ENCODE data around the gene RUFY3. TPM values are rescaled to one million over a fixed set of nuclear protein-coding genes. Genes with fewer than 3 reads are reported as not detected.
"Not testable (repeated sequence)": the region's sequence is repeated elsewhere in the genome, so short reads cannot be mapped to it uniquely, and the experiment has no call there.

RUFY3 gene
- polyA plus RNA-seq (ENCODE audit: insufficient read length in 4 of 4), result 100 to 1,000 TPM in 2 of 4 donors, 10 to 100 TPM in 2; 78.0 to 198 (median 137) TPM

GRCh38 chr4:70721747-70722146, at the start of gene RUFY3:
Gene RUFY3 (plus strand): TSS chr4:70721964. CDS start chr4:70722574, 610 bp downstream.
- no peak for DNase-seq (ENCODE audit: low read depth in 4 of 4, low spot score in 2 of 4)

- no peak for DNase-seq (ENCODE audit: low read depth in 4 of 4, low spot score in 2 of 4)
These were observed 47.6 kb upstream of the RUFY3 start for GRCh38 chr4:70674191-70674590.

GRCh38 chr4:70674731-70675130, 47.0 kb upstream of the RUFY3 start:
- no peak for DNase-seq (ENCODE audit: low read depth in 4 of 4, low spot score in 2 of 4)

- no peak for DNase-seq (ENCODE audit: low read depth in 4 of 4, low spot score in 2 of 4)
These were observed 45.1 kb upstream of the RUFY3 start for GRCh38 chr4:70676554-70677090.

- no peak for DNase-seq (ENCODE audit: low read depth in 4 of 4, low spot score in 2 of 4)
These were observed 43.3 kb upstream of the RUFY3 start for GRCh38 chr4:70678383-70678999.

GRCh38 chr4:70680934-70681333, 40.8 kb upstream of the RUFY3 start:
- DNase-seq (ENCODE audit: low read depth in 4 of 4, low spot score in 2 of 4), result peak; percentile 17 to 48 (median 38)

GRCh38 chr4:70681704-70682103, 40.1 kb upstream of the RUFY3 start:
- DNase-seq (ENCODE audit: low read depth in 4 of 4, low spot score in 2 of 4), result no peak

- DNase-seq (ENCODE audit: low read depth in 4 of 4, low spot score in 2 of 4), result not testable (repeated sequence)
These were observed 39.6 kb upstream of the RUFY3 start for GRCh38 chr4:70682142-70682541.

- no peak for DNase-seq (ENCODE audit: low read depth in 4 of 4, low spot score in 2 of 4)
These were observed 34.4 kb upstream of the RUFY3 start for GRCh38 chr4:70687392-70687791.

GRCh38 chr4:70687821-70688794, 33.7 kb upstream of the RUFY3 start, which contains the start of gene UTP3:
Gene UTP3 (plus strand): TSS chr4:70688532. CDS start chr4:70688678, 146 bp downstream.
- peak; percentile 94 to 99 (median 98) for DNase-seq (ENCODE audit: low read depth in 4 of 4, low spot score in 2 of 4)

GRCh38 chr4:70688795-70689231, 33.0 kb upstream of the RUFY3 start:
- peak in 1 of 4 donors; percentile 34 for DNase-seq (ENCODE audit: low read depth in 4 of 4, low spot score in 2 of 4)

- DNase-seq (ENCODE audit: low read depth in 4 of 4, low spot score in 2 of 4), result no peak
These were observed 30.1 kb upstream of the RUFY3 start for GRCh38 chr4:70691661-70692060.

- DNase-seq (ENCODE audit: low read depth in 4 of 4, low spot score in 2 of 4), result not testable (repeated sequence)
These were observed 27.1 kb upstream of the RUFY3 start for GRCh38 chr4:70694633-70695032.

GRCh38 chr4:70698435-70698834, 23.3 kb upstream of the RUFY3 start:
- DNase-seq (ENCODE audit: low read depth in 4 of 4, low spot score in 2 of 4), result not testable (repeated sequence)

- DNase-seq (ENCODE audit: low read depth in 4 of 4, low spot score in 2 of 4), result no peak
These were observed 21.1 kb upstream of the RUFY3 start for GRCh38 chr4:70700712-70701111.

- DNase-seq (ENCODE audit: low read depth in 4 of 4, low spot score in 2 of 4), result no peak
These were observed 20.5 kb upstream of the RUFY3 start for GRCh38 chr4:70701271-70701670.

GRCh38 chr4:70702592-70702991, 19.2 kb upstream of the RUFY3 start:
- not testable (repeated sequence) for DNase-seq (ENCODE audit: low read depth in 4 of 4, low spot score in 2 of 4)

- no peak for DNase-seq (ENCODE audit: low read depth in 4 of 4, low spot score in 2 of 4)
These were observed 18.0 kb upstream of the RUFY3 start for GRCh38 chr4:70703619-70704214.

GRCh38 chr4:70704215-70704930, 17.4 kb upstream of the RUFY3 start:
- DNase-seq (ENCODE audit: low read depth in 4 of 4, low spot score in 2 of 4), result peak in 2 of 4 donors; percentile 81 to 82

- no peak for DNase-seq (ENCODE audit: low read depth in 4 of 4, low spot score in 2 of 4)
These were observed 16.9 kb upstream of the RUFY3 start for GRCh38 chr4:70704931-70705182.
